NCI-H2196 treated with DMSO at 0.1 percent for 48 hours (cell line): ENCODE measurements around the gene TPO.
A peak's percentile ranks its signal among the peaks of the same experiment; 100 is the strongest.
"Not testable (repeated sequence)": the region's sequence is repeated elsewhere in the genome, so short reads cannot be mapped to it uniquely, and the experiment has no call there.

ENCODE experiments used
- DNase-seq: peaks from one replicate; lab custom pipeline; 2025; ENCODE audit not compliant: unreplicated experiment; lab: John Stamatoyannopoulos, UW

The TPO gene

GRCh38 chr2:1548910-1549673 lies 135.8 kb downstream of the TPO start:
- no peak for DNase-seq

GRCh38 chr2:1550076-1550475 lies 136.8 kb downstream of the TPO start:
- DNase-seq: no peak

GRCh38 chr2:1550658-1551316 lies 137.5 kb downstream of the TPO start:
- peak; percentile 4 for DNase-seq

- no peak for DNase-seq
Measured at GRCh38 chr2:1551905-1552304, 138.6 kb downstream of the TPO start.

- DNase-seq: no peak
Measured at GRCh38 chr2:1552611-1553010, 139.3 kb downstream of the TPO start.

- DNase-seq: no peak
Measured at GRCh38 chr2:1553671-1554295, 140.5 kb downstream of the TPO start.

GRCh38 chr2:1556286-1556685 lies 143.0 kb downstream of the TPO start:
- DNase-seq: no peak

GRCh38 chr2:1556776-1557466 lies 143.7 kb downstream of the TPO start:
- DNase-seq: no peak

GRCh38 chr2:1557467-1557820 lies 144.2 kb downstream of the TPO start:
- no peak for DNase-seq

- DNase-seq: no peak
Measured at GRCh38 chr2:1559589-1560175, 146.4 kb downstream of the TPO start.

GRCh38 chr2:1561259-1561658 lies 148.0 kb downstream of the TPO start:
- DNase-seq: no peak

- DNase-seq: no peak
Measured at GRCh38 chr2:1561811-1562421, 148.7 kb downstream of the TPO start.

GRCh38 chr2:1563084-1563857 lies 150.0 kb downstream of the TPO start:
- DNase-seq: no peak

GRCh38 chr2:1563943-1564891 lies 151.0 kb downstream of the TPO start:
- DNase-seq: no peak

- DNase-seq: no peak
Measured at GRCh38 chr2:1567556-1568344, 154.5 kb downstream of the TPO start.

- not testable (repeated sequence) for DNase-seq
Measured at GRCh38 chr2:1568345-1568668, 155.0 kb downstream of the TPO start.

GRCh38 chr2:1569879-1570450 lies 156.7 kb downstream of the TPO start:
- no peak for DNase-seq
